Skeletal muscle cell (primary cell): ENCODE measurements around the gene ANO2.

Source experiments
- DNase-seq: peaks from one replicate; pipeline ENCODE4 v3.0.0-alpha.2; 2010; ENCODE audit warnings: low read depth
- H3K4me3 ChIP-seq: 2 replicates; pipeline ENCODE4 v1.5.1; 2011; ENCODE audit warnings: low read depth, mild to moderate bottlenecking, control low read depth, low read length, moderate library complexity

ANO2 gene

DNA sequence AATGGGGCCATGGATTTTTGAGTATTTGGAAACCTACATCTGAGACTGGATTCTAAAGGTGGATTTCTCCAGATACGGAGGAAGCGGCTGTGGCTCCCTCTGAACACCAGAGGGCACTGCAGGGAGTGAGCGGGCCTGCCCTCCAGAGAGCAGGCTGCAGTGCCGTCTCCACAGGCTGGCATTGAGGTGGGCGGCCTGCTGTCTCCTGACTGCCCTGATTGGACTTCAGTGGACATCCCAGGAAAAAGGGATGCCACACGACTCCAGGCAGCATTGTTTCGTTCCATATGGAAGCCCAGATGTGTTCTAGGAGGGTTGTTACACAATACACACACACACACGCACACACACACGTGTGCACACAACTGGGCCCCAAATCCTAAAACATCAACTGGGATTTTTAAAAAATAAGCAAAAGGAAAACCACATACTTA is 20.9 kb upstream of the ANO2 start:
- no peak overlapping the region for H3K4me3 ChIP-seq
- DNase-seq = no peak

DNA sequence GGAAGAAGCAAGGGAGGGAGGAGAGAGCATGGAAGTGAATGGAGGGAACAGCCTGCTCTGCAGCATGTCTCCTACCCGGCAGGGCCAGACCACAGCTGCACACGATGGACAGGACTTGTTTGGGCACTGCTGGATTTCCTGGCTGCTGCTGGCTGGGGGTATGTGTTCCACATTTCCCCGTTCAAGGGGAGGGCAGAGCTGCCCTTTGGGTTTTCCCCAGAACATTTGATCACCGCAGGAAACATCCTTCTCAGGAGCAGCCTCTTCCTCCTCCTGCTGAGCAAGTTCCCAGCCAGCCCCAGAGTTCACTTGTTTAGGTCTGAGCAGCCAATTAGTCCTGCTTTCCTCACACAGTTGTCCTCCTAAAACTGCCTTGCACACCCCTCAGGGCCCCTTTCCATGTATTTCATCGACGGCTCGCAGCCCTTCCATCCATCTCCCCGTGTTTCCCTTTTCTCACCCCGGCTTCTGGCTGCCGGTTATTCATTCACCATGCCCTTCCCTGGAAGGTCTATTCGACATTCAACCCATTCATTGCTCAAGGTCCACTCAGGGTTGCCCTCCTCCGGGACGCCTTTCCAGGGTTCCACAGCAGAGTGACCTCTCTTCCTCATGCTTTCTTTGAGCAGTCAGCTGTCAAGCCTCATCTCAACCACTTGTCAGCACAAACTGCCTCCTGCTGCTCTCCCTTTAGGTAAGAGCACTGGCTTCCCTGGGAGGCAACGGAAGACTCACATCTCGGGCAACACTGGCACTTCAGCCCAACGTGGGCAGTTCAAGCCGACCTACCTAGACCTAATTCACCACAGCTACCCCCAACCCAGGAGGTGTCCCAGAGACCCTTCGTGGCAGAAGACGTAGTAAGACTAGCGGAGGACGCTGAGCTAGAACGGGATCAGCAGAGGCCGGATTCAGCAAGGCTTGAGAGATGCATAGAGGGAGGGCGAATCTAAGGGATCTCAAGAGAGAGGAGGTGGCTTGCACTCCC is 20.1 kb upstream of the ANO2 start:
- DNase-seq = no peak
- H3K4me3 ChIP-seq = no peak overlapping the region

DNA sequence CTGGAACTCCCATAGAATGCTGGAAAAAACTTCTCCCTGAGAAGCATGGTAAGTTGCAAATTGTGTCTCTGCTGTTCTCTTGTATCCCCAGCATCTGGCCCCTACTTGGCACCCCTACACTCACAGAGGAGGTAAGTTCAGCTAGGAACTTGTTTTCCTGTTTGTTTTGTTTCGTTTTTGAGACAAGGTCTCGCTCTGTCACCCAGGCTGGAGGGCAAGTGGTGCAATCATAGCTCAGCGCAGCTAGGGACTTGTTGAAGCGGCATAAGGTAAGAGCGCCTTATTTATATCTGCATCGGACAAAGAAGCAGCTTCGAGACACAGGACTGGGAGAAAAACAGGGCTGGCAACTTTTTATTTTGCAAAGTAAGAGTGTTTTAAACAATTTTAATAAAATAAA is 18.5 kb upstream of the ANO2 start:
- H3K4me3 ChIP-seq = no peak overlapping the region
- no peak for DNase-seq

DNA sequence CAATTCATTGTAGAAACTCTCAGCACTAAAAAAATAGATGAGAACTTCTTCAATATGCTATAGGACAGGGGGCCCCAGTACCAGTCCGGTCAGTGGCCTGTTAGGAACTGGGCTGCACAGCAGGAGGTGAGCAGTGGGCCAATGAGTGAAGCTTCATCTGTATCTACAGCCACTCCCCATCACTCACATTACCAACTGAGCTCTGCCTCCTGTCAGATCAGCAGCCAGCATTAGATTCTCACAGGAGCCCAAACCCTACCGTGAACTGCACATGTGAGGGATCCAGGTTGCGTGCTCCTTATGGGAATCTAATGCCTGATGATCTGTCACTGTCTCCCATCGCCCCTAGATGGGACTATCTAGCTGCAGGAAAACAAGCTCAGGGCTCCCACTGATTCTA is 15.7 kb upstream of the ANO2 start:
- H3K4me3 ChIP-seq = no peak overlapping the region
- DNase-seq = no peak

DNA sequence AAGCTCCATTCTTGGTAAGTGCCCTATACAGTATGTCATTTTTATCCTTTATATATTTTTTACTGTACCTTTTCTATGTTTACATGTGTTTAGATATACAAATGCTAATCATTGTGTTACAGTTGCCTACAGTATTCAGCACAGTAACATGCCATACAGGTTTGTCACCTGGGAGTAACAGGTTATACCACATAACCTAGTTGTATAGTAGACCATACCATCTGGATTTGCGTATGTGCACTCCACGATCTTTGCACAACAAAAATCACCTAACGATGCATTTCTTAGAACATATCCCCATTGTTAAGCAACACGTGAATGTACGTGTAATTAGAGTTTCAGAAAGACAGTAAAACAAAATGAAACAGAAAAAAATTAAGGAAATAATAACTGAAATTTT is 11.9 kb upstream of the ANO2 start:
- no peak overlapping the region for H3K4me3 ChIP-seq
- DNase-seq = no peak

DNA sequence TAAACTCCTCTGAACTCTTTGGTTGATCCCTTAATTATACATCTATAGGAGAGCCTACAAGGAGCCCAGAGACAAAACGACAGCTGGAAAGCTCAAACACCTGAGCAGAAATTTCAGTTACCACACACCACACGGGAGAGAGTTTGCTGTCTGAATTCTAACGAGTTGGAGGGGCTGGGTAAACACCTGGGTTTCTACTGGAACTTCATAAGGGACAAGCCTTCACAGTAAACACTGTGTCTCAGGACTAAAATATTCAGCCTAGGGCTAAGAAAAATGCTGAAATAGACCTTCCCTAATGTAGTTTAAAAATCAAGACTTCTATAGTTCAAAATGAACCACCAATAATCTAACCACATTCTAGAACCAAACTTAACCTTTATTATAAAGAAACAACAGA is 9.6 kb upstream of the ANO2 start:
- DNase-seq = no peak
- no peak overlapping the region for H3K4me3 ChIP-seq

DNA sequence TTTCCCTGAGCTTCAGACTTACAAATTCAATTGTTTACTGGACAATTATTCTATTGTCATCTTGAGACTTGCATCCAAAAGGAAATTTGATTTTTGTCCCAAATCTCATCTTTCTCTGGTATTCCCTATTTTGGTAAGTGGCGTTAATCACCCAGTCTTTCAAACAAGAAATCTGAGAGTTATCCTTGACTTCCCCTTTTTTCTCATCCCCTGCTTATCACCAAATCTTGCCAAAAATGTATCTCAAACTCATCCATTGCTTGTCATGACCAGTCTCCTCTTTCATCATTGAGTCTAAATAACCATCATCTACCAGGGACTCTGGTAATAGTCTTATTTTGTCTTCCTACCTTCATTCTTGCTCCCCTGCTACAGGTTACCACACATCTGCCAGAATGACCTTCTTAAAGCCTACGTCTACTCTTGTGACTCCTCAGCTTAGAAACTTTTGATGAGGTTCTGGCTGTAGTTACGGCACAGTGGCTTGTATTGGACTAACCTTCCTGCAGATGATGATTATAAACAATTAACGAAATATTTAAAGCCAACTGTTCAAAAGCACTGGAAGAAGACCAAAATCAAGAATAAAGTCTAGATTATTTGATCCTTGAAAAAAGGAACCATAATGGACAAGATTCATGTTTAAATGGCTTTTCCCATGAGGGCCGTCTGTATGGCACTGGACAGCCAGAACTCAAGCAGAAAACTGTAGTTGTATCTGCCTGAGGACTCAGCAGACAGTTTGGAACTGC is 9.0 kb upstream of the ANO2 start:
- DNase-seq = no peak
- no peak overlapping the region for H3K4me3 ChIP-seq

DNA sequence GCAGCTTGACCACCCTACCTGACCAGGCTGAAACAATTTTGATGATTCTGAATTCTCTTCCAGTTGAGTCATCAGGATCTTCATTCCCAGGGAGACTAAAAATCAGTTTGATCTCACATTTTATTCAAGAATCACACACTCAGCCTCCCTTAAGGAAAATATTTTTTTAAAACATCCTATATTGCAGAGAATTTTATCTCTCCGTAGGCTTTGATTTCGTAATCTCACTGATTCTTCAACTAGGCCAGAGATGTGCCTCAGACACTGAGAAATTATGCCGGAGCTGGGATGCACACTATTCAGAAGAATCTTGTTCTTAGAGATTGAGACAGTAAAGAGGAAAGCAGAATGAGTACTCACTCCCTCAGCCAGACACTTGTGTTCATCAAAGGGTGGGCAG is 7.0 kb upstream of the ANO2 start:
- no peak overlapping the region for H3K4me3 ChIP-seq
- no peak for DNase-seq

DNA sequence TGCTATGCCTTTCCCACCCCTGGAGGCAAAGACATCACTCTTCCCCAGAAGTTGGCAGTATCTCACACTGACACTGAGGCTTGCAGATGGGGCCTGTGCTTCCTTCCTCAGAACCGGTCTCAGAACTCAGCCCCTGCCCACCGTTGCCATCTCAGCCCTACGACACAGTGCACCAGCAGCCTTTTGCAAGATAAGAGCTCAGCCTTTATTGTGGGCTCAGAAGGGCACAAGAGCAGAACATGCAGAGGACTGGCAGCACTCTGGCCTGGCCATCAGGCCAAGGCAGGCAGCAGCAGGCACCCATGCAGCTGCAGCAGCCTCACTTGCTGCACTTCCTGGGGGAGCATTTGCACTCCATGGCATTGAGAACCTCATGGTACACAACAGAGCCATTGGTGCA is 3.6 kb upstream of the ANO2 start:
- DNase-seq = no peak
- no peak overlapping the region for H3K4me3 ChIP-seq

DNA sequence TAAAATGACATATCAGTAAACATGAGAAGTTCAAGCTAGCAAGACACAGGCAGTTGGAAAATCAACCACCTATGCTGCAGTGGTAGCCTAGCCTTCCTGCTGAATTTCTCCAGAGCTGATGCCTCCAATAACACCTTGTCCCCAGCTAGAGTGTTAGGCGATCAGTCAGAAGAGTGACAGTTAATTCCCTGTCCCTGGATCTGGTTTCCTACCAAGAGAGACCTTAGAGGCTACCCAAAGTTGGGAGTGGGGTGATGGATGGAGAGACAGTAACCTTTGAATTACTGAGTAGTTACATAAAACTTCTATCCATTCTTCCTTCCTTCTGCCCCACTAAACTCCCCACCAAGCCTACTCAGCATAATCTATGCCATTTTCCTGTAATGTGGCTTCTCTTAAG is 1.9 kb upstream of the ANO2 start:
- no peak for DNase-seq
- no peak overlapping the region for H3K4me3 ChIP-seq

DNA sequence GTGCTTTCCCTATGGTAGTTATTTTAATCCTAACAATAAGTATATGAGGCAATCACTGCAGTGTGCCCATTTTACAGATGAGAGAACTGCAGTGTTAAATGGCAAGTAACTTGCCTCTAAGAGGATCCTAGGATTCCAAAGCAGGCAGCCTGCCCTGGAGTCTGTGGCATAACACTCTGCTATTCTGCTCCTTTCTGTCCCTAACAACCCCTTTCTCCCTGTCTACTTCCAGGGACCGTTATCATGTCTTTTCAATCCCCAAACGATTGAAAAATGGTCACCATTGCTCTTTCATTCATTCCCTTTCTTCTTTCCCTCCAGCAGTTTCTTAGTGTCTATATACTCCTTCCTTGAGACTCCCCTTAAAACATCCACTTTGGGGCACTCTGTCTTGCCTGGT is 1.3 kb upstream of the ANO2 start:
- DNase-seq = no peak
- no peak overlapping the region for H3K4me3 ChIP-seq

DNA sequence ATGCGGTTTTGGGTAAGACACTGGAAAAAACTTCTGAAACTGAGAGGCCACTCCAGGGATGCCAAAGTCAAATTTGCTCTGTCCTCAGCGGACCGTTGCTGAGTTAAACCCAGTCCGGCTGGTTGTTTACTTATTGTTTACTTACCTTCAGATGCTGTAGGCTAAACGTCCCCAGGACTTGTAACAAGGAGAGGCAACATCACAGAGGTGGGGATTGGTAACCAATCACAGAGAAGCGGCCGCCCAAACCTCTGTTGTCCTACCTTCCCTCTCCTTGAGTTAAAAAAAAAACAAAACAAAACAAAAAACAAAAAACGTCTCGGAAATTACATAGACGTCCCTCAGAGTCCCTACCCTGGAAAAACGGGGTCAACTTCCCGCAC is 380 bp downstream of the ANO2 start:
- peak overlapping the region; percentile 37 for H3K4me3 ChIP-seq
- DNase-seq = no peak

DNA sequence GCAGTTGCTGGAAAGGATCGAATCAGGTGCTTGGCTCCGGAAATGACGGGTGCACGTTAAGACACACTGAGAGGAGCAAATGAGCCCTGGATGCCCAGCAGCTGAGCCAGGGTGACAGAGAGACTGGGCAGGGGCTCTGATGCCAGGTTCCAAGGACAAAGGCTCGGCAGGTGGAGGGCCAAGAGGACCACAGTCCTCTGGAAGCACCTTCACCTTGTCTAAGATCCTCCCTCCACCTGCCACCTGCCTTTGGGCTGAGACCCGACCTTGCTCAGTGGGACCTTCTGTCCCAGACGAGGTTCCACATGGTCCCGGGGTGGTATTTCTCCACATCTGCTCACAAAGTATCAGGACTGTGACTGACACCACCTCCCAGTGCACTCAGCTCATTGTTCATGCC is 1.0 kb downstream of the ANO2 start:
- no peak overlapping the region for H3K4me3 ChIP-seq
- DNase-seq = no peak

DNA sequence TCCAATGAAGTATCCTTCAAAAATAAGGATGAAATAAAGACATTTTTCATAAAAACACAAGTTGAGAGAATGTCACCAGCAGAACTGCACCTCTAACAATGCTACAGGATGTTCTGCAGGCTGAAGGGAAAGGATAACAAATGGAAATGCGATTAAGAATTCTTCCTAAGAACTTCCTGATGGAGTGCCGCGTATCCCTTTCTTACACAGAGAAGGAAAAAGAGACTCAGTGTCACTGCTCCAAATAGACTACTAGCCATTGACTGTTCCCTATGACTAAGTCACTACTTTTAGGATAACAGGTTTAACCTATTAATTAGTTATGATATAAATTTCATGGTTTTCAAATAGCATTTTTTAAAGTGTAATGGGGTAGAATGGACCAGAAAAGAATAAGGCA is 3.2 kb downstream of the ANO2 start:
- DNase-seq = no peak

DNA sequence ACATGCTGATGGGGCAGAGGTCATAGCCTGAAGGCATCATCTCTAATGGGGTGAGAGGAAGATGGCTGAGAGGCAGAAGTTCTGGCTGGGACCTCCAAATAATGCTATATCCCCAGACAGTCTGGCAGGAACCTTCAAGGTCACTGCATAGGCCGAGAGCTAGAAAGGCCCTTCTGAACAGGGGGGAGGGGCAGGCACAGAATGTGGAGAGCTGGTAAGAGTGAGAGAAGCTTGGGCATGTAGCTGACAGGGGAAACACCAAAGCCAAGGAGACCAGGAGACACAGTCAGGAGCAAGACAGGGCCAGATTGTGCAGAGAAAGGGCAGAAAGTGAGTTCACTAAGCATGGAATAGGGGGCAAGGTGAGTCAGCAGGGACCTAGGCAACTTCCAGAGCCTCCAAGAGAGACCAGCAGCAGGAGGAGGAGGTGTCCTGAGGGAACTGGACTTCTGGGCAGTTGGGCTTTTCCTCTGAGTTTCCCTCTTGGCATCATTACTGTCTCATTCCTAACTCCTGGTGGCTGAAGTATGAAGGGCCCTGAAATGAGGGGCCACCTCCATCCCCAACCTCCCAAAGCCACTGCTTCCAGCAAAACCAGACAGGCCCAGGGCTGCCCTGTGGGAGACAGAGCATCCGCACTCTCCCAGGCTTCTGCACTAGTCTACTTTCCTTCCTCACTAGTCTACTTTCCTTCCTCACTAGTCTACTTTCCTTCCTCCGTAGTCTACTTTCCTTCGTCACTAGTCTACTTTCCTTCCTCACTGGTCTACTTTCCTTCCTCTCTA is 17.1 kb downstream of the ANO2 start:
- DNase-seq = no peak
- no peak overlapping the region for H3K4me3 ChIP-seq

More for the DNA sequence above, 3.2 kb downstream of the ANO2 start:
- H3K4me3 ChIP-seq = no peak overlapping the region

DNA sequence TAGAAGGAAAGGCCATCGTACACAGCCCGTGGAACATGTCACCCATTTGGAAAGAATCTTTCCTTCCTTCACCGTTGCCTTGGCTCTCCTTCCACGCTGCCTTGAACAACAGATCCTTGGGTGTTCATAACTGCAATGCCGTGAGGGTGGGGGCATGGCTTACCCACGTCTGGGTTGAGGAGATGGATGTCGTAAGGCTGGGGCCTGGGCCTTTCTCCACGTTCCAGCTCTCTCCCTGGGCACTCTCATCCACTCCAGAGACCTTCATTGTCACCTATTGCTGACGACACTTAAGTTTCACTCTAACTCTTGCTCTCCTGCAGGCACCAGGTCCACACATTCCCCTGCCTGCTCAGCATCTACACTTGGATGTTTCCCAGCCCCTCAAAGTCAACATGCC is 19.4 kb downstream of the ANO2 start:
- DNase-seq = no peak
- no peak overlapping the region for H3K4me3 ChIP-seq

DNA sequence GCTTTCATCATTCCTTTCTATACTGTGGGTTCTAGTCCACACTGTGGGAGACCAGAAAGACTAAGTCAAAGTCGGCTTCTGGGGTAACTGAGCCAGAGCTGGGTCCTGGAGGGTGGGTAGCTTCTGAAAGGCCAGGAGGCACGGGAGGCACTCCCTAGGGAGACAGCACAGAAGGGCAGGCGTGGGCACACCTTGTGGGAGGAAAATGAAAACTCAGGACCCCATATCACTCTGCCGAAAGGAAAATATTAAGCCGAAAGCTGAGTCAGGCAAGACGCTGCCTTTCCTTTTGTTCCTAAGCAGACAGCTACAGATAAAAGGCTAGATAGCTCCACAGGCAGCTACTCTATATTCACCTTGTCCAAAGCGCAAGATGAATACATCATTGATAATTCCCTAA is 20.7 kb downstream of the ANO2 start:
- DNase-seq = no peak

DNA sequence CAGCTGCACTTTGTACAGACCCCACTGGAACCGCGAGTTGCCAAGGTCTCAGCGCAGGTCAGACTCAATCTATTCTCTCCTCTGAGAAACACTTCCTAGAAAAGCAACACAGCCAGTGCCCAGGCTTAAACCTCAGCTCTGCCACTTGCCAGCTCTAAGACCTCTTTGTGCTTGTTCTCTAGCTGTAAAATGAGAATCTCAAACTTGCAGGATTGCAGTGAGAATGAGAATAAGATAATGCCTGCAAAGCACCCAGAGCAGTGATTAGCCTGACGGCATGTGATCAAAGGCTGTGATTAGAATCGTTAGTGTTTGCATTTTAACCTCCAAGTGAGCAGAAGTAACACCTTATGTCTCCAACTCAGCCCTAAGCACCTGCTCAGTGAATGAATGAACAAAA is 21.3 kb downstream of the ANO2 start:
- DNase-seq = no peak
- H3K4me3 ChIP-seq = no peak overlapping the region

More for the DNA sequence above, 20.7 kb downstream of the ANO2 start:
- no peak overlapping the region for H3K4me3 ChIP-seq

DNA sequence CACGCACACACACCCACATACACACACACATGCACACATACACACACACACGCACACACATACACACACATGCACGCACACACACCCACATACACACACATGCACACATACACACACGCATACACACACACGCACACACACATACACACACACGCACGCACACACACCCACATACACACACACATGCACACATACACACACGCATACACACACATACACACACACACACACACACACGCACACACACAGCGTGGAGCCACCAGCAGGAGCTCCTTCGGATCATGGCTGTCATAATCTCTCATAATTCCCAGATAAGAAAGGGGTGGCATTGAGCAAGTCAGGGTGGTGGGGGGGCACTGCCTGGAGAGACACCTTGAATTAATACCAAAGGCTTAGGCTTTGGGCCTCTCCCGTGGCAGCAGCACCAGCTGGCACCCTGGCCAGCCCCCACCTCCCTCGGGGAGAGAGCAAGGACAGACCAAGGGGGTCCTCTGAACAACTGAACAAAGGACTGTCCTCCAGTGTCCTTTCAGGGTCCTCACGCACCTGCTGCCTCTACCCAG is 21.9 kb downstream of the ANO2 start:
- H3K4me3 ChIP-seq = no peak overlapping the region
- DNase-seq = no peak
